Osteocyte (in vitro differentiated cells): ENCODE measurements around the gene PHLDA1. TPM values are rescaled to one million over a fixed set of nuclear protein-coding genes. Genes with fewer than 3 reads are reported as not detected.
"Not testable (repeated sequence)": the region's sequence is repeated elsewhere in the genome, so short reads cannot be mapped to it uniquely, and the experiment has no call there.

Source experiments
- DNase-seq: peaks from one replicate; pipeline ENCODE4 v3.0.0; 2021; ENCODE audit warnings: mixed read lengths; ENCODE audit not compliant: unreplicated experiment; ENCODE audit errors: extremely low spot score
- H3K27ac Mint-ChIP-seq: one replicate; pipeline ENCODE4 v1.8.0; 2021; ENCODE audit warnings: mild to moderate bottlenecking, mixed read lengths; ENCODE audit not compliant: unreplicated experiment
- H3K27me3 Mint-ChIP-seq: one replicate; pipeline ENCODE4 v1.8.0; 2021; ENCODE audit warnings: mixed read lengths; ENCODE audit not compliant: unreplicated experiment
- H3K36me3 Mint-ChIP-seq: one replicate; pipeline ENCODE4 v1.8.0; 2021; ENCODE audit warnings: mixed read lengths; ENCODE audit not compliant: unreplicated experiment
- H3K4me1 Mint-ChIP-seq: one replicate; pipeline ENCODE4 v1.8.0; 2021; ENCODE audit warnings: mixed read lengths; ENCODE audit not compliant: unreplicated experiment
- H3K4me3 Mint-ChIP-seq: one replicate; pipeline ENCODE4 v1.8.0; 2021; ENCODE audit warnings: mild to moderate bottlenecking, moderate library complexity, mixed read lengths; ENCODE audit not compliant: unreplicated experiment
- H3K9me3 Mint-ChIP-seq: one replicate; pipeline ENCODE4 v1.8.0; 2021; ENCODE audit warnings: mixed read lengths; ENCODE audit not compliant: unreplicated experiment
- total RNA-seq: library from RNA; stranded (reverse); gene quantifications from 2 replicates; pipeline ENCODE4 v1.2.1, GENCODE V29; 2021
- TF ChIP-seq, protein P1 (sequence below): fragments of 200-600 bp; sonication (generic); IDR thresholded peaks from 2 replicates; pipeline ENCODE4 v1.5.0; 2021; ENCODE audit warnings: antibody characterized with exemption, mild to moderate bottlenecking, moderate library complexity

Gene PHLDA1
- total RNA-seq, 1 donor from 2014 or later, result 53.7 TPM

DNA sequence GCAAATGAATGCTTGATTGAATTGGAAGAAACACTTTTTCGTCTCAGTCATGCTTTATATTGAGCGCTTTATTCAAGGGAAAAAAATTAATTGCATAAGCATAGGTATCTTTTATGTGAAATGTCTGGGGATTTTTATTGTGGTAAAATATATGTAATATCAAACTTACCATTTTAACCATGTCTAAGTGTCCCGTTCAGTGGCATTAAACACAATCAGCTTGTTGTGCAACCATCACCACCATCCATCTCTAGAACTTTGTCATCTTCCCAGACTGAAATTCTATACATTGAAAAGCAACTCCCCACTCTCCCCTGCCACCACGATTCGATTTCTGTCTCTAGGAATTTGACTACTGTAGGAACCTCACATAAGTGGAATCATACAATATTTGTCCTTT lies 39.8 kb downstream of the PHLDA1 start:
- Mint-ChIP-seq H3K36me3 (peaks cover 7% of the 10 kb centered on the region), H3K4me1 (peaks cover 5% of the 10 kb centered on the region), H3K4me3 (no peak overlapping the region), H3K27me3 (no peaks in the 10 kb centered on the region), H3K9me3 (peaks cover 12% of the 10 kb centered on the region), H3K27ac (no peak overlapping the region)
- TF ChIP-seq, protein P1, sequence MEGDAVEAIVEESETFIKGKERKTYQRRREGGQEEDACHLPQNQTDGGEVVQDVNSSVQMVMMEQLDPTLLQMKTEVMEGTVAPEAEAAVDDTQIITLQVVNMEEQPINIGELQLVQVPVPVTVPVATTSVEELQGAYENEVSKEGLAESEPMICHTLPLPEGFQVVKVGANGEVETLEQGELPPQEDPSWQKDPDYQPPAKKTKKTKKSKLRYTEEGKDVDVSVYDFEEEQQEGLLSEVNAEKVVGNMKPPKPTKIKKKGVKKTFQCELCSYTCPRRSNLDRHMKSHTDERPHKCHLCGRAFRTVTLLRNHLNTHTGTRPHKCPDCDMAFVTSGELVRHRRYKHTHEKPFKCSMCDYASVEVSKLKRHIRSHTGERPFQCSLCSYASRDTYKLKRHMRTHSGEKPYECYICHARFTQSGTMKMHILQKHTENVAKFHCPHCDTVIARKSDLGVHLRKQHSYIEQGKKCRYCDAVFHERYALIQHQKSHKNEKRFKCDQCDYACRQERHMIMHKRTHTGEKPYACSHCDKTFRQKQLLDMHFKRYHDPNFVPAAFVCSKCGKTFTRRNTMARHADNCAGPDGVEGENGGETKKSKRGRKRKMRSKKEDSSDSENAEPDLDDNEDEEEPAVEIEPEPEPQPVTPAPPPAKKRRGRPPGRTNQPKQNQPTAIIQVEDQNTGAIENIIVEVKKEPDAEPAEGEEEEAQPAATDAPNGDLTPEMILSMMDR, result no peak
- no peak for DNase-seq

DNA sequence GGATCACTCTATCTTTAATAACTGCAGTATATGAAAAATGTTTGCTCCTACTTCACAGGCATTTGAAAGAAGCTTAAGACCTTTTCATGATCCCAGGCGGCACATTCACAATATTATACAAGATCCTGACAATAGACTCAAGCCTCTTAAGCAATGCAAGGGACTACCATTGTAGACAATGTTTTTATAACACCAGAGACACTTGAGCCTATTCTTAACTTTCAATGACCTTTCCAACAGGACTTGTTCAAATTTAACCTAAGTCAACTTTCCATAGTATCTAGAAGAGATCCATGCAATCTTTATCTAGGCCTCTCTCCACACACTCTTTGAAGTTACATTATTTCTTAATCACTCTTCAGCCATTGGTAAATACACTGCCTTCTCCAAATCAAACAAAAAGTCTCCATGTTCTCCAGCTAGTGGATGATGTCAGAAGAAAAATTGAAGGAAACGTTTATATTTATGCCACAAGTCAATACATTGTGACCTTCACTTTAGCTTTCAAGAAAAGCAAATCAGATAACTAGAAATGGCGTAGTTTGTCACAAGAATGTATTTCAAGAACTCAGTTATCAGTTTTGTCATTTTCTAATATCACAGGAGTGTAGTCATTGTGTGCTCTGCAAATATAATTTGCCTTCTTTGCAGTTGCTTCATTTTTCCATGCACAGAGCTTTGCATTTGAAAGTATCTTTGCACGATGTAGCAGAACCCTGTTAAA lies 41.2 kb downstream of the PHLDA1 start:
- H3K36me3 Mint-ChIP-seq, result peaks cover 7% of the 10 kb centered on the region

DNA sequence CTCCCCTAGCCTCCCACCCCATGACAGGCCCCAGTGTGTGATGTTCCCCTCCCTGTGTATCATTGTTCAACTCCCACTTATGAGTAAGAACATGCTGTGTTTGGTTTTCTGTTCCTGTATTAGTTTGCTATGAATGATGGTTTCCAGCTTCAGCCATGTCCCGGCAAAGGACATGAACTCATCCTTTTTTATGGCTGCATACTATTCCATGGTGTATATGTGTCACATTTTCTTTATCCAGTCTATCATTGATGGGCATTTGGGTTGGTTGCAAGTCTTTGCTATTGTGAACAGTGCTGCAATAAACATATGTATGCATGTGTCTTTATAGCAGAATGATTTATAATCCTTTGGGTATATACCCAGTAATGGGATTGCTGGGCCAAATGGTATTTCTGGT lies 43.9 kb downstream of the PHLDA1 start:
- not testable (repeated sequence) for H3K27ac Mint-ChIP-seq, H3K4me3 Mint-ChIP-seq, DNase-seq, H3K36me3 Mint-ChIP-seq, H3K27me3 Mint-ChIP-seq
- Mint-ChIP-seq H3K9me3 (peaks cover 12% of the 10 kb centered on the region), H3K4me1 (peaks cover 16% of the 10 kb centered on the region)

More for the DNA sequence above, 41.2 kb downstream of the PHLDA1 start:
- Mint-ChIP-seq H3K9me3 (peaks cover 12% of the 10 kb centered on the region), H3K27ac (no peak overlapping the region), H3K4me3 (no peak overlapping the region), H3K4me1 (peaks cover 12% of the 10 kb centered on the region), H3K27me3 (no peaks in the 10 kb centered on the region)
- TF ChIP-seq, protein P1, result no peak
- DNase-seq, result no peak

DNA sequence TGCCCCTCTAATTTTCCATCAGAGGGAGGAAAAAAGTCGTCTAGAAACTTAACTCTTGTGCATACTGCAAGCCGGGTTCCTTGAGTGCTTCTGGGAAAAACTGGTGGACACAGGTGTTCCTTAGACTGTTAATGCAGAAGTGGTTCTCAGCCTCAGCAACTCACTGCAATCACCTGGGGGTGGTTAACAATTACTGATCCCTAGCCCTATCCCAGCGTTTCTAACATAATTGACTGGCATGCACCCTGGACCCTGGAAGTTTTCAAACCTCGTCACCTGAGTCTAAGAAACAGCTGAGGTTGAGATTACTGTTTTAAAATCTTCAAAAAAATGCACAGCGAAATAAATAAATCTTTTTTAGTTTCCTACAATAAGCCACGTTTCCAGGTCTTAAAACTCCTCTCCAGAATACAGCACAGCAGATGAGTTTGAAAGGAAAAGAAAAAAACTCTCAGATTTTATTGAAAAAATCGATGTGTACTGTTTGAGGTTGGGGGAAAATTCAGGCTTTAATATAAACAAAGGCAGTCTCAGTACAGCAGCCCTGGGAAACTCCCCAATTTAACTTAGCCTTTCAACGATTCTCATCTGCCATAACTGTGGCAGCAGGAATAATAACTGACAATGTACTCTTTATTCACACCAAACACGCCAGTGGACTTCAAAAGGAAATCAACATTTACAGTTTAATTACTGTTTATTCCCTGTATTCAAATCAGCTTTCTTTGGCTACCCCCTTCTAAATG lies 45.4 kb downstream of the PHLDA1 start:
- H3K27me3 Mint-ChIP-seq, result no peaks in the 10 kb centered on the region
- no peak overlapping the region for H3K4me3 Mint-ChIP-seq
- no peak overlapping the region for H3K27ac Mint-ChIP-seq
- DNase-seq, result no peak
- H3K36me3 Mint-ChIP-seq, result peaks cover 7% of the 10 kb centered on the region
- peaks cover 12% of the 10 kb centered on the region for H3K9me3 Mint-ChIP-seq
- TF ChIP-seq, protein P1, result no peak
- peaks cover 18% of the 10 kb centered on the region for H3K4me1 Mint-ChIP-seq

DNA sequence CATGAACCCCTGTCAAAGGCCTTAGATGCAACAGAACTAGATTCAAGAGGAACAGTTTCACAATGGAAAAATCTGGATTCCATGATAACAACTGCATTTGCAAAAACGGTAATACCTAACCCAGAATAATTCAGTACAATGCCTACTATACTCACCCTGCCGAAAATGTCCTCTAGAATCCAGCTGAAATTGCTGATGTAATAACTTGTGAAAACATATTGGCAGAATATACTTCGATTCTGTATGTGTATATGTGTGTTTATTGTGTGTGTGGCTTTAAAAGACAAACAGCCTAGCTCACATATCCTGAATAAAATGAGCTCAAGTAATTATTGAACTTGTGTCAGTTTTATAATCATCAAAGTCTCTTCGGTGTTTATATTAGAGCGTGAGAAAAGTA lies 46.0 kb downstream of the PHLDA1 start:
- TF ChIP-seq, protein P1, result no peak
- Mint-ChIP-seq H3K4me3 (no peak overlapping the region), H3K27ac (no peak overlapping the region), H3K9me3 (peaks cover 12% of the 10 kb centered on the region), H3K4me1 (peaks cover 18% of the 10 kb centered on the region), H3K27me3 (no peaks in the 10 kb centered on the region), H3K36me3 (peaks cover 7% of the 10 kb centered on the region)
- no peak for DNase-seq
